ENCODE results near the gene SCYGR8.

SCYGR8 gene

GRCh38 chr2:227783404-227784138, 37.9 kb downstream of the SCYGR8 start:
- TF ChIP-seq FOXP2 (optimal IDR thresholded peaks at IDR 0.05; ENCODE audit: control extremely low read depth, extremely low read length, insufficient read depth): no peak
- no peak for TF ChIP-seq EZH2 (IDR thresholded peaks at IDR 0.05)
- no peak for TF ChIP-seq POLR2AphosphoS5 (IDR thresholded peaks at IDR 0.05; ENCODE audit: borderline replicate concordance, low read depth, low read length)
- Histone ChIP-seq H3K9ac (ENCODE audit: insufficient read length) (no peak overlapping the region), H3K36me3 (ENCODE audit: insufficient read depth, low read length) (no peaks in the 10 kb centered on the region), H3K4me3 (no peak overlapping the region), H3K9me3 (ENCODE audit: low read depth, low read length) (no peaks in the 10 kb centered on the region), H3K27ac (no peak overlapping the region)
- no peak for DNase-seq (ENCODE audit: low read depth, low spot score)

GRCh38 chr2:227785293-227785692, 39.6 kb downstream of the SCYGR8 start:
- Histone ChIP-seq H3K36me3 (ENCODE audit: insufficient read depth, low read length) (no peaks in the 10 kb centered on the region), H3K9ac (ENCODE audit: insufficient read length) (no peak overlapping the region), H3K9me3 (ENCODE audit: low read depth, low read length) (no peaks in the 10 kb centered on the region), H3K27ac (no peak overlapping the region), H3K4me3 (no peak overlapping the region)
- no peak for DNase-seq (ENCODE audit: low read depth, low spot score)
- no peak for TF ChIP-seq EZH2 (IDR thresholded peaks at IDR 0.05)
- no peak for TF ChIP-seq FOXP2 (optimal IDR thresholded peaks at IDR 0.05; ENCODE audit: control extremely low read depth, extremely low read length, insufficient read depth)
- TF ChIP-seq POLR2AphosphoS5 (IDR thresholded peaks at IDR 0.05; ENCODE audit: borderline replicate concordance, low read depth, low read length): no peak

- H3K27ac ChIP-seq: no peak overlapping the region
- no peak overlapping the region for H3K4me3 ChIP-seq
- no peak for DNase-seq (ENCODE audit: low read depth, low spot score)
- no peak overlapping the region for H3K9ac ChIP-seq (ENCODE audit: insufficient read length)
- no peaks in the 10 kb centered on the region for H3K9me3 ChIP-seq (ENCODE audit: low read depth, low read length)
- TF ChIP-seq FOXP2 (optimal IDR thresholded peaks at IDR 0.05; ENCODE audit: control extremely low read depth, extremely low read length, insufficient read depth): no peak
- no peak for TF ChIP-seq POLR2AphosphoS5 (IDR thresholded peaks at IDR 0.05; ENCODE audit: borderline replicate concordance, low read depth, low read length)
- no peak for TF ChIP-seq EZH2 (IDR thresholded peaks at IDR 0.05)
- H3K36me3 ChIP-seq (ENCODE audit: insufficient read depth, low read length): no peaks in the 10 kb centered on the region
These were observed 42.9 kb downstream of the SCYGR8 start for GRCh38 chr2:227788561-227789018.

GRCh38 chr2:227789803-227790202, 44.1 kb downstream of the SCYGR8 start:
- H3K9ac ChIP-seq (ENCODE audit: insufficient read length): no peak overlapping the region
- no peak for TF ChIP-seq POLR2AphosphoS5 (IDR thresholded peaks at IDR 0.05; ENCODE audit: borderline replicate concordance, low read depth, low read length)
- TF ChIP-seq FOXP2 (optimal IDR thresholded peaks at IDR 0.05; ENCODE audit: control extremely low read depth, extremely low read length, insufficient read depth): no peak
- TF ChIP-seq EZH2 (IDR thresholded peaks at IDR 0.05): no peak
- no peak overlapping the region for H3K4me3 ChIP-seq
- no peaks in the 10 kb centered on the region for H3K36me3 ChIP-seq (ENCODE audit: insufficient read depth, low read length)
- H3K27ac ChIP-seq: no peak overlapping the region
- DNase-seq (ENCODE audit: low read depth, low spot score): no peak
- H3K9me3 ChIP-seq (ENCODE audit: low read depth, low read length): no peaks in the 10 kb centered on the region

GRCh38 chr2:227793148-227793712, 47.5 kb downstream of the SCYGR8 start:
- no peak overlapping the region for H3K9ac ChIP-seq (ENCODE audit: insufficient read length)
- H3K4me3 ChIP-seq: no peak overlapping the region
- H3K9me3 ChIP-seq (ENCODE audit: low read depth, low read length): no peaks in the 10 kb centered on the region
- no peak overlapping the region for H3K27ac ChIP-seq
- TF ChIP-seq FOXP2 (optimal IDR thresholded peaks at IDR 0.05; ENCODE audit: control extremely low read depth, extremely low read length, insufficient read depth): no peak
- DNase-seq (ENCODE audit: low read depth, low spot score): no peak
- H3K36me3 ChIP-seq (ENCODE audit: insufficient read depth, low read length): no peaks in the 10 kb centered on the region
